GM12875 (cell line): ENCODE data around the gene HOXB8.

Source experiments
- H3K4me3 ChIP-seq: one replicate; pipeline ENCODE4 v1.5.1; 2011; ENCODE audit warnings: low read depth, low read length, control low read depth
- CTCF ChIP-seq: IDR thresholded peaks from 2 replicates; pipeline ENCODE4 v1.5.1; 2011; ENCODE audit warnings: low read depth, mild to moderate bottlenecking, control low read depth, inconsistent platforms, low read length, moderate library complexity, borderline replicate concordance; ENCODE audit not compliant: insufficient read depth

Gene HOXB8

GRCh38 chr17:48613862-48614694 is 1.0 kb downstream of the HOXB8 start:
- no peak overlapping the region for H3K4me3 ChIP-seq
- TF ChIP-seq CTCF, result no peak

GRCh38 chr17:48612854-48613691 is 2.0 kb downstream of the HOXB8 start:
- peak overlapping the region; percentile 28 for H3K4me3 ChIP-seq
- peak; percentile 38; the same call in 1 of the 2 replicates for TF ChIP-seq CTCF

GRCh38 chr17:48612456-48612853 is 2.6 kb downstream of the HOXB8 start:
- TF ChIP-seq CTCF, result no peak

GRCh38 chr17:48611681-48612455 is 3.2 kb downstream of the HOXB8 start:
- peak overlapping the region; percentile 87 for H3K4me3 ChIP-seq
- TF ChIP-seq CTCF, result no peak

More at GRCh38 chr17:48612456-48612853, 2.6 kb downstream of the HOXB8 start:
- peak overlapping the region; percentile 28 for H3K4me3 ChIP-seq

GRCh38 chr17:48611213-48611612 is 3.9 kb downstream of the HOXB8 start:
- H3K4me3 ChIP-seq, result peak overlapping the region; percentile 87
- TF ChIP-seq CTCF, result no peak

- H3K4me3 ChIP-seq, result peak within 1 kb of the TSS; percentile 87
- no peak for TF ChIP-seq CTCF
These were observed 4.5 kb downstream of the HOXB8 start, which contains the start of gene HOXB7 for GRCh38 chr17:48610282-48611211. TSS of gene HOXB7 (minus strand) at chr17:48611017. CDS start at chr17:48610918, 99 bp downstream.
